ENCODE data around the gene EFCAB8.

The EFCAB8 gene

GRCh38 chr20:32811886-32812285 is 46.8 kb upstream of the EFCAB8 start:
- Histone ChIP-seq H3K9me3 (ENCODE audit: control insufficient read depth, insufficient read depth, low read length) (no peaks in the 10 kb centered on the region), H4K20me1 (ENCODE audit: control insufficient read depth, insufficient read depth, low read depth, low read length) (no peaks in the 10 kb centered on the region), H3F3A (ENCODE audit: control insufficient read depth, insufficient read depth) (peaks cover 4% of the 10 kb centered on the region; the same call in 1 of the 2 replicates), H3K9me2 (replicated peaks; ENCODE audit: control insufficient read depth, low read length) (no peaks in the 10 kb centered on the region), H3K4me1 (ENCODE audit: control insufficient read depth, low read length) (no peaks in the 10 kb centered on the region), H3K27ac (ENCODE audit: low read depth, low read length) (no peak overlapping the region), H3K4me2 (ENCODE audit: low read length) (no peak overlapping the region), H3K27me3 (ENCODE audit: control insufficient read depth, low read length) (no peaks in the 10 kb centered on the region), H3K79me2 (ENCODE audit: control insufficient read depth, low read length) (no peaks in the 10 kb centered on the region), H3K36me3 (ENCODE audit: control insufficient read depth, low read length) (no peaks in the 10 kb centered on the region), H3K4me3 (ENCODE audit: low read length) (no peak overlapping the region)
- TF ChIP-seq EZH2phosphoT487 (IDR thresholded peaks at IDR 0.05; ENCODE audit: borderline replicate concordance, low read length): no peak
- TF ChIP-seq, protein P1, sequence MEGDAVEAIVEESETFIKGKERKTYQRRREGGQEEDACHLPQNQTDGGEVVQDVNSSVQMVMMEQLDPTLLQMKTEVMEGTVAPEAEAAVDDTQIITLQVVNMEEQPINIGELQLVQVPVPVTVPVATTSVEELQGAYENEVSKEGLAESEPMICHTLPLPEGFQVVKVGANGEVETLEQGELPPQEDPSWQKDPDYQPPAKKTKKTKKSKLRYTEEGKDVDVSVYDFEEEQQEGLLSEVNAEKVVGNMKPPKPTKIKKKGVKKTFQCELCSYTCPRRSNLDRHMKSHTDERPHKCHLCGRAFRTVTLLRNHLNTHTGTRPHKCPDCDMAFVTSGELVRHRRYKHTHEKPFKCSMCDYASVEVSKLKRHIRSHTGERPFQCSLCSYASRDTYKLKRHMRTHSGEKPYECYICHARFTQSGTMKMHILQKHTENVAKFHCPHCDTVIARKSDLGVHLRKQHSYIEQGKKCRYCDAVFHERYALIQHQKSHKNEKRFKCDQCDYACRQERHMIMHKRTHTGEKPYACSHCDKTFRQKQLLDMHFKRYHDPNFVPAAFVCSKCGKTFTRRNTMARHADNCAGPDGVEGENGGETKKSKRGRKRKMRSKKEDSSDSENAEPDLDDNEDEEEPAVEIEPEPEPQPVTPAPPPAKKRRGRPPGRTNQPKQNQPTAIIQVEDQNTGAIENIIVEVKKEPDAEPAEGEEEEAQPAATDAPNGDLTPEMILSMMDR (IDR thresholded peaks at IDR 0.05; ENCODE audit: low read depth, low read length, poor library complexity, severe bottlenecking): no peak

GRCh38 chr20:32819992-32820697 is 38.6 kb upstream of the EFCAB8 start:
- Histone ChIP-seq H3K9me3 (ENCODE audit: control insufficient read depth, insufficient read depth, low read length) (no peaks in the 10 kb centered on the region), H3K27ac (ENCODE audit: low read depth, low read length) (peak overlapping the region; percentile 53), H3F3A (ENCODE audit: control insufficient read depth, insufficient read depth) (peaks cover 4% of the 10 kb centered on the region; the same call in 1 of the 2 replicates), H3K9me2 (replicated peaks; ENCODE audit: control insufficient read depth, low read length) (no peaks in the 10 kb centered on the region), H3K79me2 (ENCODE audit: control insufficient read depth, low read length) (peaks cover 53% of the 10 kb centered on the region), H3K36me3 (ENCODE audit: control insufficient read depth, low read length) (peaks cover 40% of the 10 kb centered on the region), H3K4me1 (ENCODE audit: control insufficient read depth, low read length) (peaks cover 30% of the 10 kb centered on the region), H3K4me3 (ENCODE audit: low read length) (peak overlapping the region; percentile 96), H4K20me1 (ENCODE audit: control insufficient read depth, insufficient read depth, low read depth, low read length) (peaks cover 36% of the 10 kb centered on the region), H3K27me3 (ENCODE audit: control insufficient read depth, low read length) (no peaks in the 10 kb centered on the region), H3K4me2 (ENCODE audit: low read length) (peak overlapping the region; percentile 81)
- TF ChIP-seq, protein P1 (IDR thresholded peaks at IDR 0.05; ENCODE audit: low read depth, low read length, poor library complexity, severe bottlenecking): no peak

GRCh38 chr20:32820698-32821377 is 37.9 kb upstream of the EFCAB8 start:
- H3F3A ChIP-seq (ENCODE audit: control insufficient read depth, insufficient read depth): no peaks in the 10 kb centered on the region
- TF ChIP-seq, protein P1 (IDR thresholded peaks at IDR 0.05; ENCODE audit: low read depth, low read length, poor library complexity, severe bottlenecking): no peak
- TF ChIP-seq EZH2phosphoT487 (IDR thresholded peaks at IDR 0.05; ENCODE audit: borderline replicate concordance, low read length): no peak
- no peaks in the 10 kb centered on the region for H3K9me3 ChIP-seq (ENCODE audit: control insufficient read depth, insufficient read depth, low read length)

More at GRCh38 chr20:32820698-32821377, 37.9 kb upstream of the EFCAB8 start:
- peak overlapping the region; percentile 53 for H3K27ac ChIP-seq (ENCODE audit: low read depth, low read length)
- no peaks in the 10 kb centered on the region for H3K9me2 ChIP-seq (replicated peaks; ENCODE audit: control insufficient read depth, low read length)
- H3K4me3 ChIP-seq (ENCODE audit: low read length): peak overlapping the region; percentile 96
- H3K27me3 ChIP-seq (ENCODE audit: control insufficient read depth, low read length): no peaks in the 10 kb centered on the region
- H3K36me3 ChIP-seq (ENCODE audit: control insufficient read depth, low read length): peaks cover 44% of the 10 kb centered on the region
- peaks cover 60% of the 10 kb centered on the region for H3K79me2 ChIP-seq (ENCODE audit: control insufficient read depth, low read length)
- H4K20me1 ChIP-seq (ENCODE audit: control insufficient read depth, insufficient read depth, low read depth, low read length): peaks cover 36% of the 10 kb centered on the region
- peak overlapping the region; percentile 81 for H3K4me2 ChIP-seq (ENCODE audit: low read length)
- H3K4me1 ChIP-seq (ENCODE audit: control insufficient read depth, low read length): peaks cover 30% of the 10 kb centered on the region
